Chondrocyte (in vitro differentiated cells): Measurements from ENCODE around the gene ATP11A. TPM values are rescaled to one million over a fixed set of nuclear protein-coding genes. Genes with fewer than 3 reads are reported as not detected.

Experiments used
- DNase-seq: peaks from one replicate; pipeline ENCODE4 v3.0.0; 2021; ENCODE audit warnings: mixed read lengths, low spot score
- H3K27ac Mint-ChIP-seq: one replicate; pipeline ENCODE4 v1.8.0; 2021; ENCODE audit warnings: mild to moderate bottlenecking, moderate library complexity, mixed read lengths; ENCODE audit not compliant: unreplicated experiment
- H3K27me3 Mint-ChIP-seq: 2 replicates; pipeline ENCODE4 v1.8.0; 2021; ENCODE audit warnings: low read depth, mixed read lengths
- H3K36me3 Mint-ChIP-seq: 2 replicates; pipeline ENCODE4 v1.8.0; 2021; ENCODE audit warnings: low read depth, mixed read lengths
- H3K4me1 Mint-ChIP-seq: 2 replicates; pipeline ENCODE4 v1.8.0; 2021; ENCODE audit warnings: low read depth, mild to moderate bottlenecking, mixed read lengths
- H3K4me3 Mint-ChIP-seq: one replicate; pipeline ENCODE4 v1.8.0; 2021; ENCODE audit warnings: mild to moderate bottlenecking, moderate library complexity, mixed read lengths; ENCODE audit not compliant: unreplicated experiment
- H3K9me3 Mint-ChIP-seq: 2 replicates; pipeline ENCODE4 v1.8.0; 2021; ENCODE audit warnings: low read depth, mixed read lengths
- CTCF ChIP-seq: fragments of 200-600 bp; sonication (generic); IDR thresholded peaks from 2 replicates; pipeline ENCODE4 v1.5.0; 2021; ENCODE audit warnings: antibody characterized with exemption, mild to moderate bottlenecking, moderate library complexity
- total RNA-seq: library from RNA; stranded (reverse); gene quantifications from 3 replicates; pipeline ENCODE4 v1.2.1, GENCODE V29; 2021

Gene ATP11A
- total RNA-seq, 1 donor from 2014 or later, result 13.1 TPM

- peak; percentile 66 for DNase-seq
- Mint-ChIP-seq H3K27me3 (no peaks in the 10 kb centered on the region), H3K9me3 (peaks cover 10% of the 10 kb centered on the region), H3K27ac (no peak overlapping the region), H3K4me3 (no peak overlapping the region), H3K36me3 (peaks cover 19% of the 10 kb centered on the region), H3K4me1 (peaks cover 5% of the 10 kb centered on the region)
- no peak for TF ChIP-seq CTCF
Measured at GRCh38 chr13:112852392-112852791, 162.6 kb downstream of the ATP11A start.

DNA sequence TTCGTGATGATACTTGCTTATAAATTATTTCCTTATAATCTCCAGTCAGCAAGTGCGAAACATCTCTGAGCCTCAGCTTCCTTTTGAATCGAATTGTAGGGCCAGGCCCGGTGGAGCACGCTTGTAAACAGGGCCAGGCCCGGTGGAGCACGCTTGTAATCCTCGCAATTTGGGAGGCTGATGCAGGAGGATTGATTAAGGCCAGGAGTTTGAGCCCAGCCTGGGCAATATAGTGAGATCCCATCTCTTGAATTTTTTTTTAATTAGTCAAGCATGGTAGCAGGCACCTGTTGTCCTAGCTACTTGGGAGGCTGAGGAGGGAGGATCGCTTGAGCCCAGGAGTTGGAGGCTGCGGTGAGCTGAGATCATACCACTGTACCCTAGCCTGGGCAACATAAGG lies 163.0 kb downstream of the ATP11A start:
- no peak overlapping the region for H3K4me3 Mint-ChIP-seq
- peaks cover 6% of the 10 kb centered on the region for H3K9me3 Mint-ChIP-seq
- DNase-seq, result no peak
- H3K27me3 Mint-ChIP-seq, result no peaks in the 10 kb centered on the region
- H3K27ac Mint-ChIP-seq, result no peak overlapping the region
- peaks cover 17% of the 10 kb centered on the region for H3K36me3 Mint-ChIP-seq
- TF ChIP-seq CTCF, result no peak
- H3K4me1 Mint-ChIP-seq, result peaks cover 5% of the 10 kb centered on the region

DNA sequence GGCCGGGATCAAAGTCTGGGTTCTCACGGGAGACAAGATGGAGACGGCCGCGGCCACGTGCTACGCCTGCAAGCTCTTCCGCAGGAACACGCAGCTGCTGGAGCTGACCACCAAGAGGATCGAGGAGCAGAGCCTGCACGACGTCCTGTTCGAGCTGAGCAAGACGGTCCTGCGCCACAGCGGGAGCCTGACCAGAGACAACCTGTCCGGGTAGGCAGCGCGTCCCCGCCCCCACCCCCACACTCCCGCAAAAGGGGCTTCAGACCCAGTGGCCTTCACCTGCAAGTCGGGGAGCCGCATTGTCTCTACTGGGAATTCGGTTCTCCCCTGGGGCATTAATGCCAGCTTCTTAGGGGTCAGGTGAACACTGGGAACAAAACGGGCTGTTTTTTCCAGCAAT lies 164.5 kb downstream of the ATP11A start:
- no peak overlapping the region for H3K4me3 Mint-ChIP-seq
- DNase-seq, result peak; percentile 50
- peaks cover 4% of the 10 kb centered on the region for H3K4me1 Mint-ChIP-seq
- no peak for TF ChIP-seq CTCF
- no peaks in the 10 kb centered on the region for H3K27me3 Mint-ChIP-seq
- H3K9me3 Mint-ChIP-seq, result no peaks in the 10 kb centered on the region
- no peak overlapping the region for H3K27ac Mint-ChIP-seq
- H3K36me3 Mint-ChIP-seq, result peaks cover 26% of the 10 kb centered on the region

DNA sequence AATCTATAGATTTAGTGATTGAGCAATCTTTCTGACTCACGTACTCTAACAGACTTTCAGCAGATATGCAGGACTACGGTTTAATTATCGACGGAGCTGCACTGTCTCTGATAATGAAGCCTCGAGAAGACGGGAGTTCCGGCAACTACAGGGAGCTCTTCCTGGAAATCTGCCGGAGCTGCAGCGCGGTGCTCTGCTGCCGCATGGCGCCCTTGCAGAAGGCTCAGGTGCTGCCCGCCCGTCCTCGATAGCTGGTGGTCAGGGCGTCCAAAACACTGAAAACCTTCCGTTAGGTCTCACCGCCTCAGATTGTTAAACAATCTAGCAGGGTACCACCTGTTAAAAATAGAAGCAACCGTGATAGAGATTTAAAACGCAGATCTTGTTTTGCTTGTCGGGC lies 166.0 kb downstream of the ATP11A start:
- TF ChIP-seq CTCF, result no peak
- no peaks in the 10 kb centered on the region for H3K9me3 Mint-ChIP-seq

GRCh38 chr13:112857914-112858490 lies 168.2 kb downstream of the ATP11A start:
- H3K4me1 Mint-ChIP-seq, result peaks cover 4% of the 10 kb centered on the region
- no peaks in the 10 kb centered on the region for H3K9me3 Mint-ChIP-seq
- H3K36me3 Mint-ChIP-seq, result peaks cover 16% of the 10 kb centered on the region
- H3K27me3 Mint-ChIP-seq, result no peaks in the 10 kb centered on the region
- peak; percentile 81 for DNase-seq
- H3K27ac Mint-ChIP-seq, result no peak overlapping the region
- H3K4me3 Mint-ChIP-seq, result no peak overlapping the region
- no peak for TF ChIP-seq CTCF

More for the DNA sequence above, 166.0 kb downstream of the ATP11A start:
- peaks cover 4% of the 10 kb centered on the region for H3K4me1 Mint-ChIP-seq
- H3K36me3 Mint-ChIP-seq, result peaks cover 25% of the 10 kb centered on the region
- DNase-seq, result peak; percentile 51
- H3K27me3 Mint-ChIP-seq, result no peaks in the 10 kb centered on the region
- H3K27ac Mint-ChIP-seq, result no peak overlapping the region
- no peak overlapping the region for H3K4me3 Mint-ChIP-seq
